ENCODE results near the gene ASXL1. TPM values are rescaled to one million over a fixed set of nuclear protein-coding genes. Genes with fewer than 3 reads are reported as not detected.

Gene ASXL1
- total and polyA plus RNA-seq, 9 of the 15 experiments (the other 6 are each of a cell fraction or from before 2014, with no cell fraction given) = 6.5 to 65.3 (median 32.3) TPM

GRCh38 chr20:32432277-32432676, 74.1 kb downstream of the ASXL1 start:
- BruUV-seq (replicated peaks) = no TSS peak
- no peaks in the 10 kb centered on the region for H3K4me1 ChIP-seq (replicated peaks in 1 of 2; ENCODE audit: control insufficient read depth in 2 of 2, insufficient read depth in 2 of 2, low read length in 2 of 2)

More at GRCh38 chr20:32432277-32432676, 74.1 kb downstream of the ASXL1 start:
- H3K4me3 ChIP-seq = no peak overlapping the region
- no peak overlapping the region for H2AFZ ChIP-seq (ENCODE audit: low read depth, low read length)
- H3K9me3 ChIP-seq (replicated peaks; ENCODE audit: control insufficient read depth, insufficient read depth, low read depth, low read length) = no peaks in the 10 kb centered on the region
- intact Hi-C loops (cut with micrococcal nuclease) = no loop called here
- 67% methylated on average over 2 of the region's 2 CpGs for WGBS (ENCODE audit: insufficient coverage, low coverage, missing lambda C conversion rate)
- in situ Hi-C loops (cut with MboI) = no loop called here
- peaks cover 4% of the 10 kb centered on the region; the same call in 1 of the 2 replicates for H4K20me1 ChIP-seq (replicated peaks; ENCODE audit: control insufficient read depth, insufficient read depth, low read length)
- H3K9me1 ChIP-seq (ENCODE audit: control insufficient read depth, insufficient read depth, low read length) = no peaks in the 10 kb centered on the region
- H3K4me2 ChIP-seq (ENCODE audit: insufficient read depth, low read length) = no peak overlapping the region
- no peak overlapping the region for H3K9ac ChIP-seq (ENCODE audit: insufficient read depth in 1 of 2, low read depth in 2 of 2, low read length in 2 of 2)
- ChIA-PET CTCF (ENCODE audit: low intra/inter-chr PET ratio) (no interaction called here), POLR2A (interaction anchor here (0.5 kb wide), 1 partner anchor 286 kb away, joined by 3 read pairs; no protein-coding TSS in a partner anchor)
- DNase-seq (ENCODE audit: extremely low read depth in 1 of 4, low spot score in 3 of 4) (no peak), FAIRE-seq (no peak), ATAC-seq (no peak)
- H3K27ac ChIP-seq (ENCODE audit: extremely low read depth, low read depth, low read length) = no peak overlapping the region
- H3K79me2 ChIP-seq (ENCODE audit: control insufficient read depth, insufficient read depth, low read length) = no peaks in the 10 kb centered on the region
- H3K27me3 ChIP-seq (ENCODE audit: control insufficient read depth in 2 of 2, insufficient read depth in 2 of 2, low read length in 2 of 2) = no peaks in the 10 kb centered on the region
- peaks cover 97% of the 10 kb centered on the region for H3K36me3 ChIP-seq (ENCODE audit: control insufficient read depth, insufficient read depth, low read length)
- TF ChIP-seq SRSF1 (IDR thresholded peaks at IDR 0.05; ENCODE audit: low read depth, low read length) (no peak), RCOR1 (IDR thresholded peaks at IDR 0.05; ENCODE audit: borderline replicate concordance in 1 of 2, low read depth in 2 of 2, low read length in 2 of 2) (no peak), HOMEZ (CRISPR knock-in tag; IDR thresholded peaks at IDR 0.05) (no peak), BMI1 (IDR thresholded peaks at IDR 0.05; ENCODE audit: low read length) (no peak), CEBPZ (IDR thresholded peaks at IDR 0.05; ENCODE audit: borderline replicate concordance, low read depth, low read length) (no peak), SNIP1 (IDR thresholded peaks at IDR 0.05; ENCODE audit: low read depth) (no peak), HNRNPH1 (optimal IDR thresholded peaks at IDR 0.05; ENCODE audit: low read depth, low read length) (no peak)
